ENCODE measurements around the gene DCDC2B.

DCDC2B gene

DNA sequence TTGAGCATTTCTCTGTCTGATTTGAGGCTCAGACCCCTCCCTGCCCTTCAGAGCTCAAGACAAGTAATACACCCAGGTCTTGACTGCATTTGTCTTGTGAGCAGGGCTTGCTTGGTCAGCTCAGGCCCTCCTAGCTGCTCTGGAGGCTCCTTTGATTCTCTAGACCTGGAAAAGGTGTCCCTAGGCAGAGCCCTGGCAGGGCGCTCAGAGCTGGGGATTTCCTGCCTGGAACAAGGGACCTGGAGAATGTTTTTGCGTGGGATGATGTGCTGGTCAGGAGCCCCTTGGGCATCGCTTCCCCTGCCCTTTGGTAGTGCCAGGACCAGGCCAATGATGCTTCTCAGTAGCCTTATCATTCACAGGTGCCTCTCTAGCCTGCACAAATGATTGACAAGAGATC, 13.4 kb upstream of the DCDC2B start:
- in situ Hi-C loops (cut with MboI; ENCODE audit: low pct_unique_long_range_greater_than_20kb, low sequenced_read_pairs), result no loop called here
- DNase-seq, result no peak

DNA sequence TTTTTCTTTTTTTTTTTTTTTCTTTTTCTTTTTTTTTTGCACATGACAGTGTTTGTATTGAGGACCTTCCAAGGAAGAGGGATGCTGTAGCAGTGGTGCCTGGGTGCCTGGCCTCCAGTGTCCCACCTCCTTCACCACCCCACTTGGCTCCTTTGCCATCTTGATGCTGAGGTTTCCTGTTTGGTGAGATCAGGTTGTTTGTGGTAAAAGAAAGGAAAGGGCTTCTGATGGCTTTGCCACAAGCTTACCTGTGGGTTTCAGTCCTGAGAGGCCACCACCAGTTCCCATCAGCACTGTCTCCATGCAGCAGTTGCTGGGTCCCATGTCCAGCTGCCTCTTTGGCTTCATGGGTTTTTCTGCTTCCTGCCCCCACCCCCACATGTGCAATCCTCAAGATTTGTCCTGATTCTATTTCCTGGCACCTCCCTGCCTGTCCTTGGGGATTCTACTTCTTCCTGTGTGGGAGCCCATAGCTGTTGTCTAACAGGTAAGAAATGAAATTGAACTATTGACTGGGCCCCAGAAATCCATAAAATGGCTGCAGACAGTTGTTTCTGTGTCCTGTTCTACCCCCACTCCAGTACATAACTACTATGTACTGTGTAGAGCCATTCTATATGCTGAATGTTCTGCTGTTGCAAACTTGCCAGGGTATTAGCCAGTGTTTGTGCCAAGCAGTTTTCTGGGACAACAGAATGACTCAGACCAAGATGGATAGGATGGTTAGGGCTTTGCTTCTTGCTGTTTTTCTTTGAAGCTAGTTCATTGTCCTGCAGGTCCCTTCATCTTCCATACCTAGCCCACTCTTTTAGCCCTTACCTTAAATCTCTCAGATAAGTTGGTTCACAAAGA, 12.7 kb upstream of the DCDC2B start:
- in situ Hi-C loops (cut with MboI; ENCODE audit: low pct_unique_long_range_greater_than_20kb, low sequenced_read_pairs), result no loop called here
- no peak for DNase-seq

DNA sequence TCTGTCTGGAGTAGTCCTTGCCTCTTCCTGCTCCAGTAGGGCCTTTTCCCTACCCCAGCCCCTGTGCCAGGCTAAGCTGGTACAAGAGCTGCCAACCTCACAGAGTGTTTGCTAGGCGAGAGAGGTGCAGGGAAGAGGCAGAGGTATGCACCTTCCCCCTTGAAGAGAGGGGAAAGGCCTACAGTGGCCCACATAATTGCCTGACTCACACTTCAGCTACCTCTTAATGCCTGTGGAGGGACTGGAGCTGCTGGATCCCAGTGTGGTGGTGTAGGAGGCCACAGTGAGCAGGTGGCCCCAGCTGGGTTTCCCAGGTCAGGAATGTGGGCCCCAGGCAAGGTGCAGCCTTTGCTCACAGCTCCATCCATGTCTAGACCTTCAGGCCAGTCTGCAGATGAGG, 11.8 kb upstream of the DCDC2B start:
- no peak for DNase-seq
- in situ Hi-C loops (cut with MboI; ENCODE audit: low pct_unique_long_range_greater_than_20kb, low sequenced_read_pairs), result no loop called here

DNA sequence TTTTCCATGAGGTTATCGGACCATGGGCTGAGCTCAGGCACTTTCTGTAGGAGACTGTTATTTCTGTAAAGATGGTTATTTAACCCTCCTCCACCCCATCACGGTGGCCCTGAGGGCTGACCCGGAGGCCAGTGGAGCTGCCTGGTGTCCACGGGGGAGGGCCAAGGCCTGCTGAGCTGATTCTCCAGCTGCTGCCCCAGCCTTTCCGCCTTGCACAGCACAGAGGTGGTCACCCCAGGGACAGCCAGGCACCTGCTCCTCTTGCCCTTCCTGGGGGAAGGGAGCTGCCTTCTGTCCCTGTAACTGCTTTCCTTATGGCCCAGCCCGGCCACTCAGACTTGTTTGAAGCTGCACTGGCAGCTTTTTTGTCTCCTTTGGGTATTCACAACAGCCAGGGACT, 11.1 kb upstream of the DCDC2B start:
- DNase-seq, result no peak
- in situ Hi-C loops (cut with MboI; ENCODE audit: low pct_unique_long_range_greater_than_20kb, low sequenced_read_pairs), result no loop called here

DNA sequence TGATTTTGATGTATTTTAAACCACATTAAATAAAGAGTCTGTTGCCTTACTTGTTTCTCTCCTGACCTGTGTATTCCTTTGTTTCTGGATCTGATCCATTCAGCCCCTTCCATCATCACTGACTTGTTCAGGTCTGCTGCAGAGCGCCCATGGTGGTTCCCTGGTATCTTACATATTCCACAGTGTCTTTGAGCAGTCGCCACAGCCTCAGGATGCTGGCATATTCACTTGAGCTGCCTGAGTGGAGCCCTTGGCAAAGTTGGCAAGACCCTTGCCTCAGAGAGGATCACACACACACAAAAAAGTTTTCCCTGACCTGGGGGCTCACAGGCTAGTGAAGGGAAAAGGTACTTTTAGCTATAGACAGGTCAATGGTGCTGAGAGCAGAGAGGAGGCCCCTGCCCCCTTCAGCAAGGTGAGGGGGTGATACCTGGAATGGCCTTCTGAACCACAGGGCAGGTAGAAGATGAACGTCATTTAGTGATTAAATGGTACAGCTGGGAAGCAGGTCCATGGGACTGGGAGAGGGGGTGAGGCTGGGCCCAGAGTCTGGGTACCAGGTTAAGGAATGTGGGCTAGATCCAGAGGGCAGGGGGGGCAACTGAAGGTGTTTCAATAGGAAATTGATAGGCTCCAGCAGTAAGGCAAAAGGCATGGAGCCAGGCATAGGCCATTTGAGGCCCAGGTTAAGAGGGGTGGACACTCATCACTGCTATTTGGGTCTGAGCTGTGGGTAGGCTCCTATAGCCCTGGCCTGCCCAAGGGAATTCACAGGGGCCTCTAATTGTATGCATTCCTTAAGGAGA, 10.4 kb upstream of the DCDC2B start:
- no peak for DNase-seq
- in situ Hi-C loops (cut with MboI; ENCODE audit: low pct_unique_long_range_greater_than_20kb, low sequenced_read_pairs), result no loop called here

DNA sequence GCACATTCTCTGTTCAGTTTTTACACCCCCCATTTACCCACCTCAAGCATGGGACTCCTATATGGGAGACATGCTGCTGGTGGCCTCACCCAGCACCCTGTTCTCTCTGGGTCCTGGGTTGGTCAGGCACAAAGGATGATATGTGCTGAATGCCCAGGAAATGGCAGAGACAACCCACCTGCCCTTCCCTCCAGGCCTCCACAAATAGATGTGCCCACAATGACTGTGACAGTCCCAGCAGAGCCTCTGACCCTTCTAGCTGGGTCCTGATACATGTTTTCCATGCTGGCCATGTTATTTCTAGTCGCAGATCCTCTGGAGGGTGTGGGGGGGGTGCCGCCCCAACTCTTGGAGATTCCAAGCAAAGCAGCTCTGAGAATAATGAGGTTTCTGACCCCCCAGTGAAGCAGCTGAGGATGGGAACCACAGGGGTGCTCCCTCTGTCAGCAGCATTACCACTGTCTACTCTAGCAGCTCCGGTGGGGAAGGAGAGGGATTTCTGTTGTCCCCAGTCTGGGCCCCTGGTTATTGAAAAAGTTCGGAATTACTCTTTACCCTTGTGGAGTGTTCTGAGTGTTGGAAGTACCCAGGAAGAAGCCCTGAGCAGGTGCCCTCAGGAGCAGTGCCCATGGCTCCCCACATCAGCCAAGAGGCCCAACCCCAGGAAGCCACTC, 9.7 kb upstream of the DCDC2B start:
- DNase-seq, result no peak
- in situ Hi-C loops (cut with MboI; ENCODE audit: low pct_unique_long_range_greater_than_20kb, low sequenced_read_pairs), result no loop called here

DNA sequence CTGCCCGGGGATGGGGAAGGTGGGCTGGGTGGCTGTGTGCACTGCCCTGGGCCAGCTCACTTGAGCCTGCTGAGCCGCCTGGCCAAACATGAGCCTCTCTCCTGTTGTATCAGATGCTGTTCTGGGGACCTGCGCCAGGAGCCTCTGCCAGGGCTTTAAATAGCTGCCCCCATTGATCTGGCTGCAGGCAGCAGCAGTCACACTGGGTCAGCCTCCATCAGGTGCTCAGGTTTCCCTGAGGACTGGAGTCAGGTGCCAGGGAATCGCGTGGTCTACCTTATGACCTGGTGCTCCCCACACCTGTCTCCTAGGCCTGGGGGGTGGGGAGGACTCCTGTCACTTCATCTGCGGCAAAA, 9.2 kb upstream of the DCDC2B start:
- no peak for DNase-seq
- in situ Hi-C loops (cut with MboI; ENCODE audit: low pct_unique_long_range_greater_than_20kb, low sequenced_read_pairs), result no loop called here

DNA sequence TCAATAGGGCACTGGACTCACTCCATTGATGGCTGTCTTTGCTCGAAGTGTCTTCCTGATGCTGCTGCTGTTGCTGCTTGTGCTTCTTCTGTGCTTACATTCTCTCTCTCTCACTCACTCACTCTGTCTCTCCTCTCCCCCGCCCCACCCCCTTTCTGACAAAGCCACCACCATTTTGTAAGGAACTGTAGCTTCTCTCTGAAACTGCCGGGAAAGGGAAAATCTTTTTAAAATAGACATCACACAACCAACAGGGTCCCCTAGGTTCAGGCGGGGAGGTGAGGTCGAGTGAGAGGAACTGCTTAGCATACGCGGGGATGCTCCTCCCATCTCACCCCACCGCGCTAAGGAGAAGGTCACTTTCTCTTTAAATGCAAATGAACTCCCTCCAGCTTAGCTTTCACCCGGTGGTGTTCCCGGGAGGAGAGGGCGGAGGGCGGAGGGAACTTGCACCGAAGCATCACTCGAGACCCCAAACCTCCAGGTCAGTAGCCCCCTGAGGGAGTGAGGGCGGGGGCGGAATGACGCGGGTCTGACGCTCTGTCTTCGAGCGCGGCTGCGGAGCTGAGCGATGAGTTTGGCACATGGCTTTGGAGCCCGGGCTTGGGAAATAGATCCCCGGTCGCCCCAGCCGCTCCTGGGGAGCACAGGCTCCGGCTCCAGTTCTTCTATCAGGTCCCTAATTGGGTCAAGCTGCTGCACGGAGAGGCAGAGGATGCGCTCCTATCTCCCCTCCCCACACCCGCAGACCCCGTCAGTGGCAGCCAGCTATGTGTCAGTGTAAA, 8.5 kb upstream of the DCDC2B start, which contains the start of gene CCDC28B:
CCDC28B (plus strand) TSS at position 370 of the 785 bp plus-strand sequence. CDS start 1,341 bp downstream, outside the sequence.
- peak; percentile 59 for DNase-seq
- in situ Hi-C loops (cut with MboI; ENCODE audit: low pct_unique_long_range_greater_than_20kb, low sequenced_read_pairs), result no loop called here

DNA sequence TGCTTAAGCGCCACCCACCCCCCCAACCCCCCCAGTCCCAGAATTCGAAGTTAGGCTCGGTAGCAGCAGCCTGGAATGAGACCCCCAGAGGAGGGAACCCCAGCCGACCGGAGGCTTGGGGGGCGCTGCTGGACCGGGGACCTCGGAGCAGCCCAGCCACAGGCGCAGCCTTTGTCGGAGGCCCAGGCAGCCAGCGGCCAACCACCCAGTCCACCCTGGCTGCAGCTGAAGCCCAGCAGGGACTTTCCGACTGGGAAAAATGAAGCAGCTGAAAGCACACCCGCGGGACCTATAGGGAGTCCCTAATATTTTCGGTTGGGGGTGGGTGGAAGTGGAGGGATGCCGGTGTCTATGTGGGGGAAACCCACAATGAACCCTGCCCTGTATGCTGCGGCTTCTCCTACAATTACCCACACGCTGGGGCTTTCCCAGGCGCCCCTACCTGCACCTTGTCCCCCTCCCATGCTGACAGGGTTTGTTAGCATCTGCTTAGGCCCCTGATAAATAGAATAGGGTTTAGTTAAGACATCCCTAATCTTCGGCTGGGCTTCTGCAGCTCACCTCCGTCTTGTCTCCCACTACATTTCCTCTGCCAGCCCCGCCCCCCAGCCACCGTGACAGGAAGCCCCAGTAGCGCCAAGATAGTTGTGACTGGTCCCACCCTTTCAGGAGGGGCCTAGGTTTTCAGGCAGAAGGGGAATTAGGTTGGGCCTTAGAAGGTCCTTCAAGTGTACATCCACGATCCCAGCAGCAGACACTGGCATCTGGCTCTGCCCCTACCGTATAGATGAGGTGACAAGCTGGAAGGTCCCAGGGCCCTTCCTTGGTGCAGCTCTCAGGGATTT, 7.7 kb upstream of the DCDC2B start:
- DNase-seq, result peak; percentile 74
- in situ Hi-C loops (cut with MboI; ENCODE audit: low pct_unique_long_range_greater_than_20kb, low sequenced_read_pairs), result no loop called here

DNA sequence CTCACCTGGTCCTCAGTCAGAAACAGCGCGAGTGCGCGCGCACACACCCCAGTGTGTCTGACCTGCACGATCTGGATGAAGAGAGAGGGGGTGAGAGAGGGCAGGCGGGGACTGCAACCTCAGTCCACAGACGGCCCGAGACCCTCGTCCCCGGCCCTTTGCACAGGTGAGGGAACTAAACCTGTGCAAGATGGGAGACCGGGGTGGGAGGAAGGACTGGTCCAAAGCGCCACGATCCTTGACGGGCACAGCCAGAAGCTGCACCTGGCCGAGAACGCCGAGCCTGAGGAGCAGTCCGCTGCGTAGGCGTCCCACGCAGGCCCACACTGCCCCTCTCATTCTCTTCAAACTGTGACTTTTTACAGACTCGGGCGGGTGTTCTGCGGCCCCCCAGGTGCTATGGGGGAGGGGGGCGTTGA, 3.9 kb upstream of the DCDC2B start:
- DNase-seq, result no peak
- in situ Hi-C loops (cut with MboI; ENCODE audit: low pct_unique_long_range_greater_than_20kb, low sequenced_read_pairs), result no loop called here

DNA sequence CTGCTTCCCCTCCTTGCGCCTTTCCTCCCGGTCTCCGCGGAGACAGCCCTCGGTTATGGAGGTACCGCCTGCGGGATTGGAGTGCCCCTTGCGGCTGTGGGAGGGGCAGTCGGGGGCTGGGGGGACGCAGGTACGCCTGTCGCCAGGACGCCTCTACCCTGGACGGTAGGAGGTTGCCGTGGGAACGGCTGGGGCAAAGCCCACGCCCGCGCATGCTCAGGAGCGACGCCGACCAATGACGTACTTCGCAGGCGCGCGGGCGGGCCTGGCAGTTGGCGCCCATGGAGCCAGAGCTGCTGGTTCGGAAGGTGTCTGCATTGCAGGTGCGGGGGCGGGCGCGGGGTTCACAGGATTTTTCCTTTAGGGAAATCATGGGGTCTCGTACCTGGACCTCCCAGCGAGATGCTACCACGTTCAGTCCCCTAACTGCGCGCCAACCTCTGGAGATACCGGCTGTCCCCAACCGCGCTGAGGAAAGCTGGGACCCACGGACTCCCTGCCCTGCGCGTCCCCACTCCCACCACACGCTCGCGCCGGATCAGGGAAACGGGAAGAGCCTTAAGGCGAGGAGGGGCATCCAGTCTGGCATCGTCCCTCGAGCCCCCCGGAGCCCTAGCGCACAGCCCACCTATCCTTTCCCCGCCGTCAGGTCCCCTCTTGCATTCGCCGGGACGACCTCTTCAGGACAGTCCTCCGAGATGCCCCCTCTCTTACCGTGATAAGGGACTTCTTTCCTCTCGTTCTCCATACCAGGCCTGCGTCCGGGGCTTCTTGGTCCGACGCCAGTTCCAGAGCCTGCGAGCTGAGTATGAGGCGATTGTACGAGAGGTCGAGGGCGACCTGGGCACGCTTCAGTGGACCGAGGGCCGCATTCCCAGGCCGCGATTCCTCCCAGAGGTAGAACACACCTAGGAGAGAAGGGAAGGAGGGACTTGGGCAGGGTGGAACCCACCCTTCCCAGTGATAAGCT, 3.2 kb upstream of the DCDC2B start, which contains the start of gene IQCC:
IQCC (plus strand) TSS at position 271 of the 970 bp plus-strand sequence; CDS start at position 282, 11 bp downstream.
- DNase-seq, result peak; percentile 85
- in situ Hi-C loops (cut with MboI; ENCODE audit: low pct_unique_long_range_greater_than_20kb, low sequenced_read_pairs), result no loop called here

DNA sequence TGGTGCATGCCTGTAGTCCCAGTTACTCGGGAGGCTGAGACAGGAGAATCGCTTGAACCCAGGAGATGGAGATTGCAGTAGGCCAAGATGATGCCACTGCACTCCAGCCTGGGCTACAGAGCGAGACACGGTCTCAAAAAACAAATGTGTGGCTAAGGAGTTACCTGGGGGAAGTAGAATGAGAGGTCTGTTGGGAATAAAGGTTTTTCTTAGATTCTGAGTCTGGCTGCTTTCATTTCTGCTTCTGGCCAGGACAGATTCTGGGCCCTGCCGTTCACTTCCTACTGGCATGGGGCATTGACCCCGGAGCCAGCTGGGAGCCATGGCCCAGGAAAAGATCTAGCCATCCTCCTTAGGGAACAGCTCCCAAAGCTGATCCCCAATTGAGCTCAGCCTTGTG, 420 bp upstream of the DCDC2B start:
- DNase-seq, result no peak
- in situ Hi-C loops (cut with MboI; ENCODE audit: low pct_unique_long_range_greater_than_20kb, low sequenced_read_pairs), result no loop called here

DNA sequence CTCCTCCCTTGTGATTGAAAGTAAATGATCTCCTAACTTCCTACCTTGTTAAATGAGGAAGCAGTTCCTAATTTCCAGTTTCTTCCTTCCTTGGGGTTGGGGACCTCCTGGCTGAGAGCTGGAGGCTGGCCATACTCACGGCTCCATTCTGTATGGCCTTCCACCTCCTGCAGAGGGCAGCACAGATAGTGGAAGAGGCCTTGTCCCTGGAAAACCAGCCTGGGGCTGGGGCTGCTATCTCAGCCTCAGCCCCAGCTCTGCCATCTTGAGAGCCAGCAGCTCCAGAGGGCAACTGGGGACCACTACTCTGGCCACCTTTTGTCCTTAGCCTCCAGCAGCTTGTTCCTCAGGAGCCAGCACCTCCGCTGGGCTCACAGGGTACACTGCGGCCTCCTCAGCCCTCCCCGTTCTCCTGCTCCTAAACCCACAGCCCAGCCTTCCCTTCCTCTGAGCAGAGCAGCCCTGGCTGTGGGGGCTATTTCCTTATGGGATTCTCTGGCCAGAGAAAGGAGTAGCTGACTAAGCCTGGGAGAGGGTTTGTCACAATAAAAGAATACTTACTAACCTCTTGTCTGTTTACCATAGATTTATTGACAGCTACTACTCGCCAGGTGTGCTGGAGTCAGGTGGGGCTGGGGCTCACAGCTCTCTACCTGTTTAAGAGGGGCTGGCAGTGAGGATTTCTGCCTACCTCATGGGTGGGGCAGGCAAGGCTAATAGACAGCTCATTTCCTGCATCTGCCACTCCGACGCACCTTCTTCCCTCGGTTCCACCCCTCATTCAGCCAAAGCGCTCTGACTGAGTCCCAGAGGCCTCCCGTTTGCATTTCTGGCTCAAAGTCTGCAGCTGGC, 7.0 kb downstream of the DCDC2B start:
- in situ Hi-C loops (cut with MboI; ENCODE audit: low pct_unique_long_range_greater_than_20kb, low sequenced_read_pairs), result no loop called here

DNA sequence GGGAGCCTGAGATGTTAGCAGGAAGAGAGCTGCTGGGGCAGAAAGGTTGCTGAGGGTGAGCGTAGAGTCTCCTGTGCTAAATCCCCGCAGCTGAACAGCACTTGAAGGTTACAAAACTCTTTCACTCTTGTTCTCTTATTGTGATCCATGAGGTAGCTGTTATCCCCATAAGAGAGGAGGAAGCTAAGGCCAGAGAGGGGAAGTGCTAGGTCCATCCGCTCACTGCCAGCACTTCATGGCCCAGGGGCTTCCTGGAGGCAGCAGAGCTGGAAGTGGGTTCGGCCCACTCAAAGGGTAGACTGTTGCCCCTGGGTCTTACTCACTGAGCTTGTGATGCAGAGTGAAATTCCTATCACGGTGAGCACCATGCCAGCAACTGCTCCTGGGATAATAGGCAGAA, 7.7 kb downstream of the DCDC2B start:
- in situ Hi-C loops (cut with MboI; ENCODE audit: low pct_unique_long_range_greater_than_20kb, low sequenced_read_pairs), result no loop called here

More for the DNA sequence above, 7.0 kb downstream of the DCDC2B start:
- peak; percentile 79 for DNase-seq

DNA sequence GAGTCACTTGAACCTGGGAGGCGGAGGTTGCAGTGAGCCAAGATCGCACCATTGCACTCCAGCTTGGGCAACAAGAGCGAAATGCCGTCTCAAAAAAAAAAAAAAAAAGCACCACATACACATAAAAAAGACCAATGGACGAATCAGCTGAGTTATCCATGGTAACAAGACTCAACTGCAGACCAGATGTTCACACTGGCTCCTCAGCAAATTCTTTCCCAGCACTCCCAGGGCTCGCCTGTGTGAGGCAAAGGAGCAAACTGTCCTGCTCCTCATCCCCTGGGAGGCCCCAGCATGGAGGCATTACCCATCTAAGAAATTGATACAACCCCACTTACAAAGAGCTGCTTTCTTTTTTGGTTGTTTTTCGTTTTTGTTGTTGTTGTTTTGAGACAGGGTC, 10.1 kb downstream of the DCDC2B start:
- in situ Hi-C loops (cut with MboI; ENCODE audit: low pct_unique_long_range_greater_than_20kb, low sequenced_read_pairs), result no loop called here

More for the DNA sequence above, 7.7 kb downstream of the DCDC2B start:
- DNase-seq, result no peak

More for the DNA sequence above, 10.1 kb downstream of the DCDC2B start:
- DNase-seq, result no peak

Measured in KBM-7 (cell line).